Measurements from ENCODE around the gene WSB1.

Gene WSB1

DNA sequence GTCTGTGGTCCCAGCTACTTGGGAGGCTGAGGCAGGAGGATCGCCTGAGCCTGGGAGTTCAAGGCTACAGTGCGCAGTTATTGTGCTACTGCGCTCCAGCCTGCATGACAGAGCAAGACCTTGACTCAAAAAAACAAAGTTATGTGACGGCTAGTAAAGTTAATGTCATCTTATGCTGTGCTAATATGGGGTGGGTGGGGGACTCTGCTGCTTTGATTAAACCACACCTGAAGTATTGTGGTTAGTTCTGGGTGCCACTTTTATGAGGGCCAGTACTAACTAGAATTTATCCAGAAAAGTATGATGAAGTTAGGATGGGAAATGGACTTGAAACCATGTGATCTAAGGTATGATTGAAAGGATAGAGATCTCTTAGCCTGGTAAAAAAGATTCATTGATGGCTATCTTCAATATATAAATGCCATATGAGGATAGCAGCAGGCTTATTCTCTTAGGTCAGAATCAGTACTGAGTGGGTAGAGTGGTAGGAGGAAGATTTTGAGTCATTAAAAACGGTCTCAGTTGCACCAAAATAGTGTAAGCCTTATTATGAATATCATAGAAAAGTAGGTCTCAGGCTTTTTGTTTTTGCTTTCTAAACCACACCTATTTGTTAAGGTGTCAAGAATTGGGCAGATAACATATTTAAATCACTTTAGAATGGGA is 5.6 kb downstream of the WSB1 start:
- H3K36me3 ChIP-seq (ENCODE audit: control insufficient read depth, insufficient read depth, low read length), result no peaks in the 10 kb centered on the region; the same call in 1 of the 2 replicates
- TF ChIP-seq, protein P1, sequence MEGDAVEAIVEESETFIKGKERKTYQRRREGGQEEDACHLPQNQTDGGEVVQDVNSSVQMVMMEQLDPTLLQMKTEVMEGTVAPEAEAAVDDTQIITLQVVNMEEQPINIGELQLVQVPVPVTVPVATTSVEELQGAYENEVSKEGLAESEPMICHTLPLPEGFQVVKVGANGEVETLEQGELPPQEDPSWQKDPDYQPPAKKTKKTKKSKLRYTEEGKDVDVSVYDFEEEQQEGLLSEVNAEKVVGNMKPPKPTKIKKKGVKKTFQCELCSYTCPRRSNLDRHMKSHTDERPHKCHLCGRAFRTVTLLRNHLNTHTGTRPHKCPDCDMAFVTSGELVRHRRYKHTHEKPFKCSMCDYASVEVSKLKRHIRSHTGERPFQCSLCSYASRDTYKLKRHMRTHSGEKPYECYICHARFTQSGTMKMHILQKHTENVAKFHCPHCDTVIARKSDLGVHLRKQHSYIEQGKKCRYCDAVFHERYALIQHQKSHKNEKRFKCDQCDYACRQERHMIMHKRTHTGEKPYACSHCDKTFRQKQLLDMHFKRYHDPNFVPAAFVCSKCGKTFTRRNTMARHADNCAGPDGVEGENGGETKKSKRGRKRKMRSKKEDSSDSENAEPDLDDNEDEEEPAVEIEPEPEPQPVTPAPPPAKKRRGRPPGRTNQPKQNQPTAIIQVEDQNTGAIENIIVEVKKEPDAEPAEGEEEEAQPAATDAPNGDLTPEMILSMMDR (IDR thresholded peaks at IDR 0.05; ENCODE audit: insufficient read depth, low read length, poor library complexity, severe bottlenecking), result no peak

DNA sequence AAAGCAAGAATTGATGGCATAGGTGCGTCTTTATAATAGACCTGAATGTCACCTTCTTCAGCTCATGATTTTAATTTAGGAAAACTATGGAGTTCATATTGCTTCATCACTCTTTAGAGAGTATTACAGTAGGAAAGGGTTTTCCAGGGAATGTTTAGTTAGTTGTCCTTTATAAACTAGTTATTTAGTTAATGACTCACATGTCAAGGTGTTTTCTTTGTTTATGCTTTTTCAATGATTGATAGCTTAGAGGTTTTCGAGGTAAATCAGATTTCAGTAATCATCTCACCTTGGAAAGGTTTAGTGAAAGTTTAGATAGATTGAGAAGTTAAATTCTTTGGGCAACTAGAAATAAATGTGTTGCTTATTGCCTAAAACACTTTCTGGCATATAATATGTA is 9.8 kb downstream of the WSB1 start:
- Histone ChIP-seq H3K36me3 (ENCODE audit: control insufficient read depth, insufficient read depth, low read length) (peaks cover 4% of the 10 kb centered on the region; the same call in 1 of the 2 replicates), H3K4me3 (replicated peaks; ENCODE audit: low read depth, low read length) (no peak overlapping the region), H3K27me3 (replicated peaks; ENCODE audit: control insufficient read depth, insufficient read depth, low read length) (no peaks in the 10 kb centered on the region)
- TF ChIP-seq, protein P1 (IDR thresholded peaks at IDR 0.05; ENCODE audit: insufficient read depth, low read length, poor library complexity, severe bottlenecking), result no peak
- no peak for DNase-seq (ENCODE audit: extremely low read depth, insufficient read length)

More for the DNA sequence above, 5.6 kb downstream of the WSB1 start:
- H3K4me3 ChIP-seq (replicated peaks; ENCODE audit: low read depth, low read length), result no peak overlapping the region
- no peak for DNase-seq (ENCODE audit: extremely low read depth, insufficient read length)
- H3K27me3 ChIP-seq (replicated peaks; ENCODE audit: control insufficient read depth, insufficient read depth, low read length), result no peaks in the 10 kb centered on the region

- Histone ChIP-seq H3K4me3 (replicated peaks; ENCODE audit: low read depth, low read length) (no peak overlapping the region), H3K27me3 (replicated peaks; ENCODE audit: control insufficient read depth, insufficient read depth, low read length) (no peaks in the 10 kb centered on the region), H3K36me3 (ENCODE audit: control insufficient read depth, insufficient read depth, low read length) (peaks cover 4% of the 10 kb centered on the region; the same call in 1 of the 2 replicates)
- no peak for DNase-seq (ENCODE audit: extremely low read depth, insufficient read length)
- TF ChIP-seq, protein P1 (IDR thresholded peaks at IDR 0.05; ENCODE audit: insufficient read depth, low read length, poor library complexity, severe bottlenecking), result no peak
Observed at GRCh38 chr17:27306276-27306835, 12.4 kb downstream of the WSB1 start.

DNA sequence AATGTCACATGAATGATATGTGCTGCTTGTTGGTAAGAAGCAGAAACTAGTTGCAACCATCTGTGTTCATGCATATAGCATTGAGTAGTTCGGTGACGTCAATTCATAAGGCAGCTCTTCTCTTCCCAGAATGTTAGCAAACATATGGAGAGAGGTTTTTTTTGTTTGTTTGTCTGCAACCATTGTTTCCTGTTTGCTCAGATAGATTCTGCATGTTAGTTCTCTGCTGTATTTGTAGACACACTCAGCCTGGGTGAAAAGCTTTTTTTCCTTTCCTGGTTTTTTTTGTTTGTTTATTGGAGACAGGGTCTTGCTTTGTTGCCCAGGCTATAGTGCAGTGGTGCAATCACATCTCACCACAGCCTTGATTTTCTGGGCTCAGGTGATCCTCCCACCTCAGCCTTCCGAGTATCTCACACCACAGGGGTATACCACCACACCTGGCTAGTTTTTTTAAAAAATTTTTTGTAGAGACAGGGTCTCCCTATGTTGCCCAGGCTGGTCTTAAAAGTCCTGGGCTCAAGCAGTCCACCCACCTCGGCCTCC is 16.7 kb downstream of the WSB1 start:
- H3K4me3 ChIP-seq (replicated peaks; ENCODE audit: low read depth, low read length), result no peak overlapping the region
- no peak for DNase-seq (ENCODE audit: extremely low read depth, insufficient read length)
- TF ChIP-seq, protein P1 (IDR thresholded peaks at IDR 0.05; ENCODE audit: insufficient read depth, low read length, poor library complexity, severe bottlenecking), result no peak

GRCh38 chr17:27313301-27313700 is 19.4 kb downstream of the WSB1 start:
- DNase-seq (ENCODE audit: extremely low read depth, insufficient read length), result no peak
- Histone ChIP-seq H3K36me3 (ENCODE audit: control insufficient read depth, insufficient read depth, low read length) (peaks cover 9% of the 10 kb centered on the region), H3K4me3 (replicated peaks; ENCODE audit: low read depth, low read length) (no peak overlapping the region), H3K27me3 (replicated peaks; ENCODE audit: control insufficient read depth, insufficient read depth, low read length) (no peaks in the 10 kb centered on the region)
- TF ChIP-seq, protein P1 (IDR thresholded peaks at IDR 0.05; ENCODE audit: insufficient read depth, low read length, poor library complexity, severe bottlenecking), result no peak

More for the DNA sequence above, 16.7 kb downstream of the WSB1 start:
- Histone ChIP-seq H3K27me3 (replicated peaks; ENCODE audit: control insufficient read depth, insufficient read depth, low read length) (no peaks in the 10 kb centered on the region), H3K36me3 (ENCODE audit: control insufficient read depth, insufficient read depth, low read length) (peaks cover 12% of the 10 kb centered on the region)

Data from GM06990 (cell line).